ENCODE results near the gene GBE1.

DNA sequence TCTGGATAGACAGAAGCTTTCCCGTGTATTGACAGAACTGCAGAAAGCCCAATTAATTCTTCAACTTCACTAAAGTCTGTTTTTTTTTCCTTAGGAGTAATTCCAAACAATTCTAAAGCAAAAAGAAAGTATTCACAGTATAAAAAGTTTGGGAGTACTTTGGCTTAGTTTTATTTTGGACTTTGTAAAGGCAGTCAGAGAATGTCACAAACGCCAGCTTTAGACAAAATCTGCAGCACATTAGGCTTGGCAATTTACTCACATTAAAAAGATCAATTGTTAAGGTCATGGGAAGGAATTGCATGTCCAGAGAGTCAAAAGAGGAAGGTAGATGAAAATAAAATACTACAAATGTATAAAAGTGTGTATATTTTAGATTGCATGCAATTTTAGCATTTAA lies 47.5 kb upstream of the GBE1 start:
- TF ChIP-seq CTCF (optimal IDR thresholded peaks at IDR 0.05 in 1 of 3, IDR thresholded peaks at IDR 0.05 in 1 of 3, conservative IDR thresholded peaks at IDR 0.05 in 1 of 3; ENCODE audit: extremely low read depth in 1 of 3, insufficient read depth in 2 of 3, low read length in 3 of 3) (no peak), EZH2 (IDR thresholded peaks at IDR 0.05; ENCODE audit: low read length) (no peak)

Data from keratinocyte (primary cell).